ENCODE measurements around the gene CCDC102B. TPM values are rescaled to one million over a fixed set of nuclear protein-coding genes. Genes with fewer than 3 reads are reported as not detected.

CCDC102B gene
- total and polyA plus RNA-seq, 2 experiments from 2014 or later: 8.9 to 13.0 TPM

- no peaks in the 10 kb centered on the region for H3K9me3 ChIP-seq (ENCODE audit: low read depth)
- H3K27ac ChIP-seq: no peak overlapping the region
- no peaks in the 10 kb centered on the region for H3K27me3 ChIP-seq
- H3K4me1 ChIP-seq (ENCODE audit: low read depth): no peaks in the 10 kb centered on the region
- H3K4me3 ChIP-seq: no peak overlapping the region
- no peak for TF ChIP-seq CTCF (IDR thresholded peaks at IDR 0.05; ENCODE audit: low read depth, low read length)
- DNase-seq (ENCODE audit: low read depth in 1 of 2, low spot score in 1 of 2): no peak
- no peaks in the 10 kb centered on the region for H3K36me3 ChIP-seq
Observed at GRCh38 chr18:68972176-68972575, 174.3 kb downstream of the CCDC102B start.

GRCh38 chr18:68979737-68980136, 181.9 kb downstream of the CCDC102B start:
- Histone ChIP-seq H3K9me3 (ENCODE audit: low read depth) (no peaks in the 10 kb centered on the region), H3K27me3 (no peaks in the 10 kb centered on the region), H3K36me3 (no peaks in the 10 kb centered on the region), H3K27ac (no peak overlapping the region), H3K4me3 (no peak overlapping the region), H3K4me1 (ENCODE audit: low read depth) (no peaks in the 10 kb centered on the region)
- no peak for DNase-seq (ENCODE audit: low read depth in 1 of 2, low spot score in 1 of 2)
- TF ChIP-seq CTCF (IDR thresholded peaks at IDR 0.05; ENCODE audit: low read depth, low read length): no peak

GRCh38 chr18:68983126-68983525, 185.2 kb downstream of the CCDC102B start:
- no peak overlapping the region for H3K4me3 ChIP-seq
- no peaks in the 10 kb centered on the region for H3K36me3 ChIP-seq
- no peak for TF ChIP-seq CTCF (IDR thresholded peaks at IDR 0.05; ENCODE audit: low read depth, low read length)
- no peaks in the 10 kb centered on the region for H3K9me3 ChIP-seq (ENCODE audit: low read depth)
- H3K4me1 ChIP-seq (ENCODE audit: low read depth): no peaks in the 10 kb centered on the region
- no peak overlapping the region for H3K27ac ChIP-seq
- no peaks in the 10 kb centered on the region for H3K27me3 ChIP-seq
- no peak for DNase-seq (ENCODE audit: low read depth in 1 of 2, low spot score in 1 of 2)

- no peak for TF ChIP-seq CTCF (IDR thresholded peaks at IDR 0.05; ENCODE audit: low read depth, low read length)
- Histone ChIP-seq H3K4me1 (ENCODE audit: low read depth) (no peaks in the 10 kb centered on the region), H3K36me3 (no peaks in the 10 kb centered on the region), H3K27me3 (no peaks in the 10 kb centered on the region), H3K9me3 (ENCODE audit: low read depth) (no peaks in the 10 kb centered on the region), H3K27ac (no peak overlapping the region), H3K4me3 (no peak overlapping the region)
- DNase-seq (ENCODE audit: low read depth in 1 of 2, low spot score in 1 of 2): peak in 1 of 2 donors; percentile 35
Observed at GRCh38 chr18:68984342-68984741, 186.5 kb downstream of the CCDC102B start.

DNA sequence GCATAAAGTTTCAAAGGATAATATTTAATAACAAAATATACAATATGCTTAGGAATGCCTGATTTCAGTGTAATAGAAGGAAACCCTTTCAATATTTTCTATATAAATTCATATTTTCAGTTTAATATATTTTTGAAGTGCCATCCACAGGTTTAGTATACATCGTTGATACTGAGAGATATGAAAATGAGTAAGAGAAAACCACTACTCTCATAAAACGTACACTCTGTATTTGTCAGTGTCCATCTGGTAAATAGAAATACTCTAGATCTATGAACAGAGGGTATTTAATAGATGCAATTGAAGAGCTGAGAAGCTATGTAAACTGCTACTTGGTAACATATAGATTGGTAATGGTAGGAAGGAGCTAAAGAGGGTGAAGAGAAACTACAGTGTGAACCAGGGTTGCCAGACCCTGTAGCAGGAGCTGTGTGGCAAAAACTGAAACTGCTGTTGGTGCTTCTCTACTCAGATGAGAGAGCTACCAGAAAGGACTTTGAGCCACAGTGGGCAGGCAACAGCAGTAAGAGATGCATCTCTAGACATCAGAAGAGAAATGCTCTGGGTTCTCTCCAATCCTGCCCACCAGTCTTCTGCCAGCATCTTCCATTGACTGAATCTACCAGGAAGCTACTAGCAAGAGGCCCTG, 187.4 kb downstream of the CCDC102B start:
- H3K9me3 ChIP-seq (ENCODE audit: low read depth): no peaks in the 10 kb centered on the region
- H3K36me3 ChIP-seq: no peaks in the 10 kb centered on the region
- H3K27ac ChIP-seq: no peak overlapping the region
- no peaks in the 10 kb centered on the region for H3K4me1 ChIP-seq (ENCODE audit: low read depth)
- no peak for TF ChIP-seq CTCF (IDR thresholded peaks at IDR 0.05; ENCODE audit: low read depth, low read length)
- no peak overlapping the region for H3K4me3 ChIP-seq
- no peaks in the 10 kb centered on the region for H3K27me3 ChIP-seq
- DNase-seq (ENCODE audit: low read depth in 1 of 2, low spot score in 1 of 2): no peak

All from cardiac muscle cell (in vitro differentiated cells and primary cell).